Transverse colon (tissue), 4 donors: ENCODE results near the gene PRRX2. TPM values are rescaled to one million over a fixed set of nuclear protein-coding genes. Genes with fewer than 3 reads are reported as not detected.

ENCODE experiments used
- DNase-seq: peaks from one replicate; pipeline ENCODE4 v3.0.0-alpha.2; 2019
- H3K27ac ChIP-seq, 4 donors: fragments of 200-600 bp; sonication (generic); 2 replicates each; pipeline ENCODE4 v1.5.1; 2016 to 2018; ENCODE audit warnings: inconsistent platforms in 4 of 4
- H3K27me3 ChIP-seq: fragments of 200-600 bp; sonication (generic); 2 replicates; pipeline ENCODE4 v1.5.1; 2017; ENCODE audit warnings: inconsistent platforms
- H3K36me3 ChIP-seq, 4 donors: fragments of 200-600 bp; sonication (generic); 2 replicates each; pipeline ENCODE4 v1.5.1; 2017 to 2019; ENCODE audit warnings: inconsistent platforms in 4 of 4
- H3K4me1 ChIP-seq, 4 donors: fragments of 200-600 bp; sonication (generic); 2 replicates each; pipeline ENCODE4 v1.5.1; 2017 to 2020; ENCODE audit warnings: inconsistent platforms in 4 of 4
- H3K4me3 ChIP-seq, 4 donors: fragments of 200-600 bp; sonication (generic); 1 replicate in 1 of 4; 2 replicates in 3 of 4; pipeline versions ENCODE4 v1.5.1 to v1.6.1; 2017 to 2019; ENCODE audit warnings: inconsistent platforms in 4 of 4
- H3K9me3 ChIP-seq, 2 donors: fragments of 200-600 bp; sonication (generic); 2 replicates each; pipeline ENCODE4 v1.5.1; 2017 to 2019; ENCODE audit warnings: inconsistent platforms in 2 of 2
- EP300 ChIP-seq: sonication (generic); formaldehyde crosslinking; IDR thresholded peaks from one replicate; pipeline ENCODE4 v1.6.1; 2017; ENCODE audit warnings: antibody characterized with exemption, low read depth
- POLR2A ChIP-seq: fragments of 450-650 bp; IDR thresholded peaks from one replicate; pipeline ENCODE4 v1.6.1; 2016; ENCODE audit warnings: antibody characterized with exemption, mild to moderate bottlenecking, moderate library complexity
- POLR2AphosphoS5 ChIP-seq, 3 donors: sonication (generic); formaldehyde crosslinking; IDR thresholded peaks; one replicate each; pipeline ENCODE4 v1.6.1; 2016; ENCODE audit warnings: antibody characterized with exemption in 3 of 3
- WGBS, 2 donors: methylation state at CpG; one replicate each; pipeline ENCODE4 v1.1.5; 2018; ENCODE audit warnings: low coverage in 1 of 2; 5-methylcytosine and 5-hydroxymethylcytosine counted together
- in situ Hi-C, 4 donors: fragments of 200-750 bp; cut with MboI; loops; one replicate each; pipeline versions ENCODE4 v1.15.0 to v1.15.1; 2017; ENCODE audit warnings: low sequenced_read_pairs in 3 of 4, low pct_ligation_motif_present in 1 of 4, low pct_unique_long_range_greater_than_20kb in 1 of 4
- intact Hi-C: fragments of 100-400 bp; cut with DNase I; formaldehyde crosslinking; loops from one replicate; pipeline ENCODE4 v1.15.1; 2023; ENCODE audit warnings: low total_unique reads
- total RNA-seq, 4 donors: library from RNA; depleted of rRNA; stranded (reverse); fragments of >200 nt; gene quantifications; one replicate each; pipeline ENCODE4 v1.1.0, GENCODE V29; 2016
- TF ChIP-seq, protein P1 (sequence below), 5 experiments: fragments of 200-600 bp in 3 of 5; fragments of 450-650 bp in 2 of 5; sonication (generic) in 3 of 5; IDR thresholded peaks; 1 replicate in 2 of 5; 2 replicates in 3 of 5; pipeline ENCODE4 v1.5.1; 2016 to 2017; ENCODE audit warnings: antibody characterized with exemption in 5 of 5, inconsistent platforms in 3 of 5, mild to moderate bottlenecking in 2 of 5, moderate library complexity in 1 of 5

The PRRX2 gene
- total RNA-seq, 4 donors from 2014 or later, result 0.41 TPM; not detected in 3

DNA sequence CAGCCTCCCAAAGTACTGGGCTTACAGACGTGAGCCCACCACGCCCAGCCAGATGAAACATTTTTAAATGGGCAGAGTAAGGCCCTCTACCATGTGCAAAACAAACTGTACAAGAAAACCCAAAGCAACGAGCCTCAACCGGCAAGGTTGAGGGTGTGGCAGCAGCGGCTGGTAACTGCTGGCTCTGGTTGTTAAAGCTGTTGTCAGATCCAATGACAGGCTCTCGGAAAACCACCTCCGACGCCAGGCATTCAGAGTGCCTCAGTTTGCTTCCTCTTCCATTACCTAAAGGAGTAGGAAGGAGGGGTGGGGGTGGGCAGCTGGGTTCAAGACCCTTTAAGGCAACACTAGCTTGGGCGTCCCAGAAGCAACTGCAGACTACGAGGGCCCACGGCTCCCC, 21.1 kb upstream of the PRRX2 start:
- H3K27ac ChIP-seq, result no peak overlapping the region
- no peaks in the 10 kb centered on the region for H3K36me3 ChIP-seq
- WGBS, 2 donors, result 51% methylated on average over 11 of the region's 11 CpGs; no CpG with 5 or more reads in 1 of the 2 donors
- intact Hi-C loops (loop anchor here (10.0 kb wide), 1 partner anchor 150 kb away; no protein-coding TSS in a partner anchor), in situ Hi-C loops (loop anchor here in 2 of 4 donors (10.0 kb wide), 1 partner anchor 140 kb away; no protein-coding TSS in a partner anchor)
- TF ChIP-seq POLR2AphosphoS5 (IDR thresholded peaks at IDR 0.05) (no peak), POLR2A (no peak), EP300 (no peak)
- TF ChIP-seq, protein P1, sequence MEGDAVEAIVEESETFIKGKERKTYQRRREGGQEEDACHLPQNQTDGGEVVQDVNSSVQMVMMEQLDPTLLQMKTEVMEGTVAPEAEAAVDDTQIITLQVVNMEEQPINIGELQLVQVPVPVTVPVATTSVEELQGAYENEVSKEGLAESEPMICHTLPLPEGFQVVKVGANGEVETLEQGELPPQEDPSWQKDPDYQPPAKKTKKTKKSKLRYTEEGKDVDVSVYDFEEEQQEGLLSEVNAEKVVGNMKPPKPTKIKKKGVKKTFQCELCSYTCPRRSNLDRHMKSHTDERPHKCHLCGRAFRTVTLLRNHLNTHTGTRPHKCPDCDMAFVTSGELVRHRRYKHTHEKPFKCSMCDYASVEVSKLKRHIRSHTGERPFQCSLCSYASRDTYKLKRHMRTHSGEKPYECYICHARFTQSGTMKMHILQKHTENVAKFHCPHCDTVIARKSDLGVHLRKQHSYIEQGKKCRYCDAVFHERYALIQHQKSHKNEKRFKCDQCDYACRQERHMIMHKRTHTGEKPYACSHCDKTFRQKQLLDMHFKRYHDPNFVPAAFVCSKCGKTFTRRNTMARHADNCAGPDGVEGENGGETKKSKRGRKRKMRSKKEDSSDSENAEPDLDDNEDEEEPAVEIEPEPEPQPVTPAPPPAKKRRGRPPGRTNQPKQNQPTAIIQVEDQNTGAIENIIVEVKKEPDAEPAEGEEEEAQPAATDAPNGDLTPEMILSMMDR (IDR thresholded peaks at IDR 0.05), result no peak
- peaks cover 12 to 23% (median 17%) of the 10 kb centered on the region in 4 donors for H3K4me1 ChIP-seq
- H3K27me3 ChIP-seq, result no peaks in the 10 kb centered on the region
- H3K9me3 ChIP-seq, result no peaks in the 10 kb centered on the region
- H3K4me3 ChIP-seq, result no peak overlapping the region
- no peak for DNase-seq

DNA sequence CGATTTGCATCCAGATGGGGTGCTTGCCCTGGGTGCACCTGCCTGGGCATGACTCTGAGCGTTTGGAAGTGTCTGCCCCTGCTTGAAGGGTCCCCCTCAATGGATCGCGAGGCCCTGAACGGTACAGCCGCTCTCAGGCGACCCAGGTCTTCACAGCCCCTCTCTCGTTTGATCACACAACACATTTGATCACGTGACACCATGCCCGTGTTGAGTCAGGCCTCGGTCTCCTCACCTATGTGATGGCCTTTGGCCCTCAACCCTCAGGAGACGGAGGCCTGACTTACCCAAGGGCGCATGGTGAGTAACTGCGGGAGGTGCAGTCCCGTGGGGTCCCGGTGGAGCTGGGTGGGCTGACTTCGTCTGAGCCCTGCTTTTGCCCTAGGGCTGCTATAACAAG, 20.5 kb upstream of the PRRX2 start:
- WGBS, 2 donors, result 88% methylated on average over 17 of the region's 17 CpGs; no CpG with 5 or more reads in 1 of the 2 donors
- Histone ChIP-seq H3K9me3 (no peaks in the 10 kb centered on the region), H3K27me3 (no peaks in the 10 kb centered on the region), H3K4me1 (peaks cover 12 to 20% (median 17%) of the 10 kb centered on the region in 4 donors), H3K4me3 (no peak overlapping the region), H3K36me3 (no peaks in the 10 kb centered on the region), H3K27ac (no peak overlapping the region)
- intact Hi-C loops, result loop anchor here (10.0 kb wide), 1 partner anchor 150 kb away; no protein-coding TSS in a partner anchor
- no peak for DNase-seq
- in situ Hi-C loops, result loop anchor here in 3 of 4 donors (5.0 to 10.0 kb wide), 2 partner anchors 137 to 140 kb away; no protein-coding TSS in a partner anchor
- TF ChIP-seq, protein P1 (IDR thresholded peaks at IDR 0.05), result no peak
- TF ChIP-seq POLR2A (no peak), POLR2AphosphoS5 (IDR thresholded peaks at IDR 0.05) (no peak), EP300 (no peak)

DNA sequence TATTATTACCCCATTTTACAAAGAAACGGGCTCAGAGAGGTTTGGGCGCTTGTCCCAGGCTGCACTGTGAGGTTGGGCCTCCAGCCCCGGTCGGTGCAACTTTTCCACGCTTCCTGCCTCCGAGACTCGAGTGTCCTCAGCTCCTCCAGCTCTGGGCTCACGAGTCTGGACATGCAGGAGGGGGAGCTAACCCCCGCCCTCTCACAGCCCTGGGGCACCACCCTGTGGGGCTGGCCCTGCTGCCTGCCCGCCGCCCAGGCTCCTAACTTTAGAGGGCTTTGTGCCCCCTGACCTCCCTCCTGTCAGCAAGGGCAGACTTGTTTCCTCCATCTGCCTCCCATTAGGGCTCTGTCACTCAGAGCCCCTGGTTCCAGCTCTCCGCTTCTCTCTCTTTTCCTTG, 19.2 kb upstream of the PRRX2 start:
- Histone ChIP-seq H3K36me3 (no peaks in the 10 kb centered on the region), H3K27ac (no peak overlapping the region), H3K27me3 (no peaks in the 10 kb centered on the region), H3K4me1 (peaks cover 1 to 8% (median 6%) of the 10 kb centered on the region in 4 donors), H3K9me3 (no peaks in the 10 kb centered on the region), H3K4me3 (no peak overlapping the region)
- intact Hi-C loops, result loop anchor here (10.0 kb wide), 1 partner anchor 149 kb away; no protein-coding TSS in a partner anchor
- WGBS, 2 donors, result 78 to 100% methylated on average over 1 to 12 of the region's 12 CpGs
- no peak for DNase-seq
- in situ Hi-C loops, result loop anchor here in 3 of 4 donors (5.0 to 10.0 kb wide), 2 partner anchors 136 to 139 kb away; no protein-coding TSS in a partner anchor
- no peak for TF ChIP-seq POLR2AphosphoS5 (IDR thresholded peaks at IDR 0.05)
- TF ChIP-seq, protein P1 (IDR thresholded peaks at IDR 0.05), result no peak
- TF ChIP-seq POLR2A, result no peak
- TF ChIP-seq EP300, result no peak

DNA sequence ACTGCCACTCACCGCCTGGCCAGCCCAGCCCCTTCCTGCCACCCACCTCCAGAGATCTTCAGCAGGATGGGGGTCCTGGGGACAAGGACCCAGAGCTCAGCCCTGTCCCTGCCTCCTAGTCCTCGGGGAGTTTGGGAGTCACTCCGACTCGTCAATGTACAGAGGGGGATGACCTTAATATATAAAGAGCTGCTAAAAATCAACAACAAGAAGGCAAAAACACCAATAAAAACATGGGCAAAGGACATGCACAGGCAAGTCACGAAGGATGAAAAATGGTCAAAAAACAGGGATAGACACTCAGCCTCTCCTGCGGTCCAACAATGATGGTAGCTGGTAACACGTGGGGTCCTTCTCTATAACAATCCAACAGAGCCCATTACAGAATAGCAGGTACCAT, 18.8 kb upstream of the PRRX2 start:
- intact Hi-C loops, result loop anchor here (10.0 kb wide), 1 partner anchor 148 kb away; no protein-coding TSS in a partner anchor
- TF ChIP-seq POLR2A (no peak), EP300 (no peak), POLR2AphosphoS5 (IDR thresholded peaks at IDR 0.05) (no peak)
- TF ChIP-seq, protein P1 (IDR thresholded peaks at IDR 0.05), result no peak
- no peak for DNase-seq
- no peaks in the 10 kb centered on the region for H3K9me3 ChIP-seq
- peaks cover 0 to 6% (median 4%) of the 10 kb centered on the region in 4 donors for H3K4me1 ChIP-seq
- in situ Hi-C loops, result loop anchor here in 3 of 4 donors (5.0 to 10.0 kb wide), 2 partner anchors 136 to 138 kb away; no protein-coding TSS in a partner anchor
- WGBS, 2 donors, result 82 to 96% methylated on average over 3 to 7 of the region's 7 CpGs
- H3K27ac ChIP-seq, result no peak overlapping the region
- no peaks in the 10 kb centered on the region for H3K36me3 ChIP-seq
- H3K4me3 ChIP-seq, result no peak overlapping the region
- H3K27me3 ChIP-seq, result no peaks in the 10 kb centered on the region
